Smooth muscle cell (in vitro differentiated cells): ENCODE data around the gene SPDYC. TPM values are rescaled to one million over a fixed set of nuclear protein-coding genes. Genes with fewer than 3 reads are reported as not detected.
A peak's percentile ranks its signal among the peaks of the same experiment; 100 is the strongest.
"Not testable (repeated sequence)": the region's sequence is repeated elsewhere in the genome, so short reads cannot be mapped to it uniquely, and the experiment has no call there.

ENCODE experiments used
- DNase-seq: peaks from one replicate; lab custom pipeline; 2025; ENCODE audit not compliant: unreplicated experiment; lab: John Stamatoyannopoulos, UW
- H2AFZ ChIP-seq: fragments of 200-600 bp; sonication (generic); 2 replicates; pipeline ENCODE4 v1.6.0; 2016; ENCODE audit warnings: antibody characterized with exemption, low read depth, mild to moderate bottlenecking
- H3F3A ChIP-seq: fragments of 200-600 bp; sonication (generic); 2 replicates; pipeline ENCODE4 v1.6.0; 2017; ENCODE audit warnings: antibody characterized with exemption, low read depth
- H3K27ac ChIP-seq: fragments of 200-600 bp; sonication (generic); 2 replicates; pipeline ENCODE4 v1.5.1; 2016; ENCODE audit warnings: low read depth, mild to moderate bottlenecking
- H3K27me3 ChIP-seq: fragments of 200-600 bp; sonication (generic); 2 replicates; pipeline ENCODE4 v1.6.1; 2016; ENCODE audit warnings: low read depth, mild to moderate bottlenecking
- H3K36me3 ChIP-seq: fragments of 200-600 bp; sonication (generic); 2 replicates; pipeline ENCODE4 v1.5.1; 2016; ENCODE audit warnings: low read depth
- H3K4me1 ChIP-seq: fragments of 200-600 bp; sonication (generic); 2 replicates; pipeline ENCODE4 v1.5.1; 2016; ENCODE audit warnings: low read depth
- H3K4me2 ChIP-seq: fragments of 200-600 bp; sonication (generic); 2 replicates; pipeline ENCODE4 v1.6.0; 2016; ENCODE audit warnings: mild to moderate bottlenecking
- H3K4me3 ChIP-seq: fragments of 200-600 bp; sonication (generic); 2 replicates; pipeline ENCODE4 v1.5.1; 2016; ENCODE audit warnings: mild to moderate bottlenecking
- H3K79me2 ChIP-seq: fragments of 200-600 bp; sonication (generic); 2 replicates; pipeline ENCODE4 v1.6.0; 2016; ENCODE audit warnings: low read depth, mild to moderate bottlenecking
- H3K9ac ChIP-seq: fragments of 200-600 bp; sonication (generic); 2 replicates; pipeline ENCODE4 v1.6.0; 2016; ENCODE audit warnings: low read depth
- H3K9me3 ChIP-seq: fragments of 200-600 bp; sonication (generic); replicated peaks from 2 replicates; pipeline ENCODE4 v1.5.1; 2016; ENCODE audit warnings: low read depth
- H4K20me1 ChIP-seq: fragments of 200-600 bp; sonication (generic); 2 replicates; pipeline ENCODE4 v1.6.0; 2016; ENCODE audit warnings: low read depth
- CTCF ChIP-seq: fragments of 200-600 bp; sonication (generic); IDR thresholded peaks from 2 replicates; pipeline ENCODE4 v1.5.1; 2017; ENCODE audit warnings: borderline replicate concordance, mild to moderate bottlenecking, antibody characterized with exemption; ENCODE audit not compliant: insufficient read depth, poor library complexity, severe bottlenecking
- WGBS: methylation state at CpG from one replicate; pipeline ENCODE4 v1.1.7; 2016; ENCODE audit warnings: low lambda C conversion rate; 5-methylcytosine and 5-hydroxymethylcytosine counted together
- polyA plus RNA-seq: library from polyadenylated mRNA; unstranded; fragments of >200 nt; fragmentation: Nextera tagmentation; extraction: Ambion mirVana; gene quantifications from 2 replicates; pipeline ENCODE4 v1.2.1, GENCODE V29; 2016
- total RNA-seq: library from RNA; depleted of rRNA; stranded (reverse); fragments of >200 nt; gene quantifications from 2 replicates; pipeline ENCODE4 v1.2.3, GENCODE V29; 2014

SPDYC gene
- total and polyA plus RNA-seq, 2 experiments from 2014 or later, result not detected

DNA sequence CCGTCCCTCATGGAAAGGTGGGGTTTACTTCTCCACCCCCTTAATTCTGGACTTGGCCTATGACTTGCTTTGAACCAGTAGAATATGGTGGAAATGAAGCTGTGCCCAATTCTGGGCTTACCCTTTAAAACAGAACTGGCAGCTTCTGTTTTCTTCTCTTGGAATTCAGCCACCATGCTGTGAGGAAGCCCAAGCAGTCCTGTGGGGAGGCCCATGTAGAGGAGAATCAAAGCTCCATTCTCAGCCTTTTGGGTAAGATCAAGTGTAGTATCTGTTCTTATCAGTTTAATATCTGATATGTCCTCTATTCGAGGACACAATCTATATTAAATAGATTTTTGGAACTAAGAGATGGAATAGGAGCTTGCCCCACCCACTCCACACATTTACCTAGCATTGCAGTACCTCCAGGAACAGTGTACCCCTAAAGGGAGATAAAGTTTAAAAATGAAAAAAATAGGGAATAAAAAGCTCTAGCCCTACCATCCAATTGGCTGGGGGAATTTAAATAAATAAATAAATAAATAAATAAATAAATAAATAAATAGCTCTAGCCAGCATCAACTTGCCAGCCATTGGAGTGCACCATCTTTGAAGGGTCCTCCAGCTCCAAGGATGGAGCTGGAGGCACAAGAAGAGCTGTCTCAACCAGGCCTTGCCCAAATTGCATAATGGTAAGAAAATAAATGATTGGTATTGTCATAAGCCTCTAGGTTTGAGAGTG, 22.5 kb upstream of the SPDYC start:
- WGBS, result 82% methylated on average over 2 of the region's 2 CpGs
- no peak for DNase-seq
- no peaks in the 10 kb centered on the region for H3K36me3 ChIP-seq

DNA sequence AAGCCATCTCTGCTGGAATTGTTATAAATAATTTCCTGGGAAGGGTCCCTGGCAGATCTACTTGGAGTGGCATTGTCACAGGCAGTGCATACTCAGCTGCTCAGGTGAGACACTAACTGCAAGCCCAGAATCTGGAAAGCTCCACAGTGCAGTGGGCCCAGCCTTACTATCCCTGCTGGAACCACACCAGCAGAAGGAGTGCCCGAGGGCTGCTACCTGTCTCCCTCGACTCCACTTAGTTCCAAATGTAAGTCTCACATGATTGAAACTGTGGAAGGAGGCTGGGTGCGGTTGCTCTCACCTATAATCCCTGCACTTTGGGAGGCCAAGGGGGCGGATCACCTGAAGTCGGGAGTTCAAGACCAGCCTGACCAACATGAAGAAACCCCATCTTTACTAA, 21.4 kb upstream of the SPDYC start:
- no peak overlapping the region for H3K4me2 ChIP-seq
- H3K9ac ChIP-seq, result no peak overlapping the region
- H3K79me2 ChIP-seq, result no peaks in the 10 kb centered on the region
- H3K9me3 ChIP-seq, result no peaks in the 10 kb centered on the region
- no peaks in the 10 kb centered on the region for H4K20me1 ChIP-seq
- WGBS, result 94% methylated on average over 5 of the region's 5 CpGs
- DNase-seq, result no peak
- H3K4me3 ChIP-seq, result no peak overlapping the region
- H3K27ac ChIP-seq, result no peak overlapping the region
- H3K4me1 ChIP-seq, result no peaks in the 10 kb centered on the region
- H2AFZ ChIP-seq, result no peak overlapping the region
- H3K36me3 ChIP-seq, result no peaks in the 10 kb centered on the region
- H3K27me3 ChIP-seq, result peaks cover 12% of the 10 kb centered on the region
- H3F3A ChIP-seq, result no peaks in the 10 kb centered on the region
- no peak for TF ChIP-seq CTCF

More for the DNA sequence above, 22.5 kb upstream of the SPDYC start:
- no peak overlapping the region for H3K9ac ChIP-seq
- H3K4me2 ChIP-seq, result no peak overlapping the region
- H3K27ac ChIP-seq, result no peak overlapping the region
- H3K79me2 ChIP-seq, result no peaks in the 10 kb centered on the region
- TF ChIP-seq CTCF, result no peak
- H3K27me3 ChIP-seq, result peaks cover 6% of the 10 kb centered on the region
- no peak overlapping the region for H3K4me3 ChIP-seq
- H3K9me3 ChIP-seq, result no peaks in the 10 kb centered on the region
- no peaks in the 10 kb centered on the region for H3K4me1 ChIP-seq
- H3F3A ChIP-seq, result no peaks in the 10 kb centered on the region
- no peak overlapping the region for H2AFZ ChIP-seq
- H4K20me1 ChIP-seq, result no peaks in the 10 kb centered on the region

- not testable (repeated sequence) for H3K36me3 ChIP-seq, H4K20me1 ChIP-seq, H3K4me1 ChIP-seq, H3K27me3 ChIP-seq, H3F3A ChIP-seq, H2AFZ ChIP-seq, H3K9me3 ChIP-seq, H3K9ac ChIP-seq, H3K4me3 ChIP-seq, H3K79me2 ChIP-seq, DNase-seq
- Histone ChIP-seq H3K4me2 (peak overlapping the region; percentile 69), H3K27ac (peak overlapping the region; percentile 70)
- 90% methylated on average over 10 of the region's 10 CpGs for WGBS
Observed at GRCh38 chr11:65150131-65150508, 19.9 kb upstream of the SPDYC start.

- TF ChIP-seq CTCF, result no peak
- no peaks in the 10 kb centered on the region for H3K9me3 ChIP-seq
- H2AFZ ChIP-seq, result no peak overlapping the region
- peak overlapping the region; percentile 70 for H3K27ac ChIP-seq
- H3K4me3 ChIP-seq, result no peak overlapping the region
- H3K36me3 ChIP-seq, result no peaks in the 10 kb centered on the region
- peaks cover 5% of the 10 kb centered on the region for H3K27me3 ChIP-seq
- peak overlapping the region; percentile 69 for H3K4me2 ChIP-seq
- peak; percentile 75 for DNase-seq
- H3K9ac ChIP-seq, result no peak overlapping the region
- no peaks in the 10 kb centered on the region for H3K4me1 ChIP-seq
- WGBS, result 27% methylated on average over 12 of the region's 12 CpGs
- H4K20me1 ChIP-seq, result no peaks in the 10 kb centered on the region
- H3F3A ChIP-seq, result no peaks in the 10 kb centered on the region
- H3K79me2 ChIP-seq, result no peaks in the 10 kb centered on the region
Observed at GRCh38 chr11:65150509-65151299, 19.3 kb upstream of the SPDYC start.
